PFSK-1 (cell line): ENCODE data around the gene MPZL1.

ENCODE experiments used
- FOXP2 ChIP-seq: optimal IDR thresholded peaks from 2 replicates; pipeline ENCODE3; 2011; ENCODE audit warnings: borderline replicate concordance, control low read depth, inconsistent platforms; ENCODE audit not compliant: insufficient read depth; ENCODE audit errors: extremely low read length, extremely low read depth
- POLR2AphosphoS5 ChIP-seq: IDR thresholded peaks from 2 replicates; pipeline ENCODE4 v1.6.1; 2012; ENCODE audit warnings: low read depth, mild to moderate bottlenecking, control low read depth, low read length, moderate library complexity
- SIN3A ChIP-seq: IDR thresholded peaks from 2 replicates; pipeline ENCODE4 v1.6.1; 2012; ENCODE audit warnings: mild to moderate bottlenecking, low read length, moderate library complexity, borderline replicate concordance; ENCODE audit not compliant: insufficient read depth
- TAF1 ChIP-seq: IDR thresholded peaks from 2 replicates; pipeline ENCODE4 v1.6.1; 2012; ENCODE audit warnings: low read length, control low read depth, borderline replicate concordance; ENCODE audit not compliant: insufficient read depth
- TF ChIP-seq, protein P1 (sequence below), 2 experiments: IDR thresholded peaks; 2 replicates each; pipeline versions ENCODE4 v1.6.1 to v1.8.0; 2011 to 2012; ENCODE audit warnings: low read depth in 2 of 2, low read length in 2 of 2, control low read depth in 1 of 2, inconsistent platforms in 1 of 2, mild to moderate bottlenecking in 1 of 2, moderate library complexity in 1 of 2; ENCODE audit not compliant: insufficient read depth in 1 of 2

The MPZL1 gene

DNA sequence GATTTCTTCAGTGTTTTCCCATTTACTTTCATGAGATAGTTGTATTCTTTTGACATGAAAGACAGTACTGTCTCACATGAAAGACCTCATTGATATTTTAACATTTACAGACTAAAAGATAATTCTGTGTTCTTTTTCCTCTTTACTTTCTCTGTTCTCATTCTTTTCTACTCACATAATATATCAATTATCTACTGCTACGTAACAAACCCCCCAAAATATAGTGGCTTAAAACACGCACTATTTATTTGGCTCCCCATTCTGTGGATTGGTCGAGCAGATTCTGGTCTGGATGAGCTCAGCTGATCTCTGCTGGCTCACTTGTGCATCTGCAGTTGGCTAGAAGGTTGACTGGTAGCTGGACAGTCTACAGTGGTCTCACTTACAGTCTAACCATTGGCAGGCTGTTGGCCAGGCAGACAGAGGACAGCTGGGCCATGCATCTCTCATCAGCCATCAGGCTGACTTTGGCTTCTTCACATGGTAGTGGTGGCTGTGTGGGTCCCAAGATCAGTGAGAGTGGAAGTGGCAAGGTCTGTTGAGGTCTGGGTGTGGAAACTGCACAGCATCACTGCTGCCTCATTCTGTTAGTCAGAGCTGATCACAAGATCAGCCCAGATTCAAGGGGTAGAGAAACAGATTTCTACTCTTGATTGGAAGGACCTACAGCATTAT is 63.2 kb downstream of the MPZL1 start:
- TF ChIP-seq SIN3A (no peak), TAF1 (no peak)

DNA sequence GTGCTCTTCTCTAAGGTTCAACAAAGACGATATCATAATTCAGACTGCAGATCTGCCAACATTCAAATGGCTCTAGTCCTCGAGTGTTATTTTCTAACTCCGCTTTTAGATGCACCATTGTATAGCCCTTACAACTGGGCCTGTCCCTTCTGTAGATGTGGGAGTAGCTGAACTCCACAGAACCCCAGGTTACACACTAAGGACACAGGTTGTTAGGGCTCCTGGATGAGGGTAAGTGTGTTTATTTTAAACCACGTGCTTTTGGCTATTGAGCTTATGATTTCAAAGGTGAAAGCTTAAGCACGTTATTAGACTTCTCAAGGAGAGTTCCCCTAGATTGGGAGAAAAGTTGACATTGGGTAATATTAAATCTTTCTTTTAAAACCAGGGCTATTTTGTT is 64.7 kb downstream of the MPZL1 start:
- TF ChIP-seq POLR2AphosphoS5 (no peak), SIN3A (no peak), FOXP2 (no peak), TAF1 (no peak)
- TF ChIP-seq, protein P1, sequence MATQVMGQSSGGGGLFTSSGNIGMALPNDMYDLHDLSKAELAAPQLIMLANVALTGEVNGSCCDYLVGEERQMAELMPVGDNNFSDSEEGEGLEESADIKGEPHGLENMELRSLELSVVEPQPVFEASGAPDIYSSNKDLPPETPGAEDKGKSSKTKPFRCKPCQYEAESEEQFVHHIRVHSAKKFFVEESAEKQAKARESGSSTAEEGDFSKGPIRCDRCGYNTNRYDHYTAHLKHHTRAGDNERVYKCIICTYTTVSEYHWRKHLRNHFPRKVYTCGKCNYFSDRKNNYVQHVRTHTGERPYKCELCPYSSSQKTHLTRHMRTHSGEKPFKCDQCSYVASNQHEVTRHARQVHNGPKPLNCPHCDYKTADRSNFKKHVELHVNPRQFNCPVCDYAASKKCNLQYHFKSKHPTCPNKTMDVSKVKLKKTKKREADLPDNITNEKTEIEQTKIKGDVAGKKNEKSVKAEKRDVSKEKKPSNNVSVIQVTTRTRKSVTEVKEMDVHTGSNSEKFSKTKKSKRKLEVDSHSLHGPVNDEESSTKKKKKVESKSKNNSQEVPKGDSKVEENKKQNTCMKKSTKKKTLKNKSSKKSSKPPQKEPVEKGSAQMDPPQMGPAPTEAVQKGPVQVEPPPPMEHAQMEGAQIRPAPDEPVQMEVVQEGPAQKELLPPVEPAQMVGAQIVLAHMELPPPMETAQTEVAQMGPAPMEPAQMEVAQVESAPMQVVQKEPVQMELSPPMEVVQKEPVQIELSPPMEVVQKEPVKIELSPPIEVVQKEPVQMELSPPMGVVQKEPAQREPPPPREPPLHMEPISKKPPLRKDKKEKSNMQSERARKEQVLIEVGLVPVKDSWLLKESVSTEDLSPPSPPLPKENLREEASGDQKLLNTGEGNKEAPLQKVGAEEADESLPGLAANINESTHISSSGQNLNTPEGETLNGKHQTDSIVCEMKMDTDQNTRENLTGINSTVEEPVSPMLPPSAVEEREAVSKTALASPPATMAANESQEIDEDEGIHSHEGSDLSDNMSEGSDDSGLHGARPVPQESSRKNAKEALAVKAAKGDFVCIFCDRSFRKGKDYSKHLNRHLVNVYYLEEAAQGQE (IDR thresholded peaks at IDR 0.05; ENCODE audit: insufficient read depth in 1 of 2, low read depth in 2 of 2, low read length in 2 of 2), result no peak

DNA sequence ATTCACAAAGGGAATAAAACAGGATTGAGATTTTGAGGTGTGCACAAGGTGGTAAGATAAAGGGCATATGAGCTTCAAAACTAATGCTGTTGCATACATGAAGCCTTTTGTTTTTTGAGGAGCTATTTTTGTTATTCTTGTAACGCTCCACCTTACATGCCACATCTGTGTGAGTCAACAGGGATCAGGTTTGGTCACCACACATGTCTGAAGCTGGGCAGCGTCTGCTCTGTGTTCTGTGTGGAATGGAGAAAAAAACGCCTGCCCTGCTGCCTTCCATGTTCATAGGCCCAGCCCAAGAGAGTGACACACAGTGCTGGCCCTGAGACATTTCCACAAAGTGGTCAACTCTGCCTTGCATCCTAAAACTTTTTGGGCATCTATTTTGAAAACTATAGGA is 67.7 kb downstream of the MPZL1 start:
- TF ChIP-seq SIN3A, result no peak
- TF ChIP-seq, protein P1 (IDR thresholded peaks at IDR 0.05; ENCODE audit: insufficient read depth in 1 of 2, low read depth in 2 of 2, low read length in 2 of 2), result no peak
- TF ChIP-seq TAF1, result no peak
- no peak for TF ChIP-seq FOXP2
- no peak for TF ChIP-seq POLR2AphosphoS5

DNA sequence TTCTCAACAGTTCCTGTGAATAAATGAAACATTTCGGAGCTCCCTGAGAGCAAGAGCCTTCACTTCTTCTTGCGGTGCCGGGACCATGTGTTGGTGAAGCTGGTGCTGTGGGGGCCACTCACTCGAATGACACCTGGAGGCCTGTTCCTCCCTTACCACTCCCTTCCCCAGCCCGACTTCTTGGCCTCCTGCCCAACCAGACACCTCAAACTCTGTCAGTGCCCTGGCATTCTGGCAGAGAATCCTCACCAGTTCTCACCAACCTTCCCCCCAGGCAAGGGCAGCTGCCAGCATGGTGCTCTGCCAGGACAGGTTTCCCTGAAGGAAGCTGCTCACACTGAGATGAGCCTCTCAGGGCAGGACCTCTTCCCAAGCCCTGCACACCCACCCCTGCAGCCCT is 68.3 kb downstream of the MPZL1 start:
- TF ChIP-seq TAF1 (no peak), SIN3A (no peak), POLR2AphosphoS5 (no peak), FOXP2 (no peak)
- TF ChIP-seq, protein P1 (IDR thresholded peaks at IDR 0.05; ENCODE audit: insufficient read depth in 1 of 2, low read depth in 2 of 2, low read length in 2 of 2), result no peak

DNA sequence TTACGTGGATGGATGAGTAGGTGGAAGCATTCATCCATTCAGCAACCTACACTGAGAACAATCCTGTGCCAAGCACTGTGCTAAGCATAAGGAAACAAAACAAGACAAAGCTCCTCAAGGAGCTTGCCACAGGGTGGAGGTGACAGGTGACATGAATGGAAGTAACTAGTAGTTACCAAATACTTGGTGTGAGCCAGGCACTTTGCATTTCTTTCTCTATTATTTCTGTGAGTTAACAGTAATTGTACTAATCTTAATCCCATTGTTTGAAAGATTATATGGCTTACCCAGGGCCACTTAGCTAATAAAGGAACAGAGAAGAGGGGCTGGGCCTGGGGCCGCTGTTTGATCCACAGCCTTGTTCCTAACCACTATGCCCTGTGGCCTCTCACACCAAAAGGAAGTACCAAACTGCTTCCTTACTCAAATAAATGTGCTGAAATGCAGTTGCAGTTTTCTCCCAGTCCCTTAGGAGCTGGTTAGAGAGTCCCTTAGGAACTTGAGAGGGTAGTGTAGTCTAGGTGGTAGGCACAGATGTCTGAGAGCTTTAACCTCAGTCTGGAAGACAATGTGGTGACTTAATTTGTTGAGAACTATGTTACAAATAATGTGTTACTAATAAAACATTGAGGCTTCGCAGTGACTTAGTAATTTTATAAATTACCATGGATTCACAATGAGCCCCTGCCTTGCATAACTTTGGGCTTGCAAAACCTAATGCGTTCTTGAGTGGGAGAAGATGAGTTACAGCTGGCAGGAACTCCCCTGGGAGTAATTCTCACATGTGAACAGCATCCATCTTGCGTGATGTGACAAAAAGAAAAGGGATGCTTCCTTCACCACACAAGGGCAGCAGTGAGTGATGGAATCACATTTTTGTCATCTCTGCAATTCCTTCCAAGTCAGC is 69.8 kb downstream of the MPZL1 start:
- no peak for TF ChIP-seq POLR2AphosphoS5
- no peak for TF ChIP-seq TAF1
- TF ChIP-seq SIN3A, result no peak
- no peak for TF ChIP-seq FOXP2
- TF ChIP-seq, protein P1 (IDR thresholded peaks at IDR 0.05; ENCODE audit: insufficient read depth in 1 of 2, low read depth in 2 of 2, low read length in 2 of 2), result no peak
